Uterus (tissue), 2 donors: ENCODE data around the gene ADARB2.

Source experiments
- POLR2A ChIP-seq, 2 donors: fragments of 450-650 bp; IDR thresholded peaks; one replicate each; pipeline ENCODE4 v1.6.1; 2016; ENCODE audit warnings: antibody characterized with exemption in 2 of 2, mild to moderate bottlenecking in 1 of 2, moderate library complexity in 1 of 2
- TF ChIP-seq, protein P1 (sequence below), 4 experiments: fragments of 200-600 bp in 2 of 4; fragments of 450-650 bp in 2 of 4; sonication (generic) in 2 of 4; IDR thresholded peaks; one replicate each; pipeline ENCODE4 v1.5.1; 2016 to 2019; ENCODE audit warnings: antibody characterized with exemption in 4 of 4, mild to moderate bottlenecking in 2 of 4, moderate library complexity in 1 of 4

DNA sequence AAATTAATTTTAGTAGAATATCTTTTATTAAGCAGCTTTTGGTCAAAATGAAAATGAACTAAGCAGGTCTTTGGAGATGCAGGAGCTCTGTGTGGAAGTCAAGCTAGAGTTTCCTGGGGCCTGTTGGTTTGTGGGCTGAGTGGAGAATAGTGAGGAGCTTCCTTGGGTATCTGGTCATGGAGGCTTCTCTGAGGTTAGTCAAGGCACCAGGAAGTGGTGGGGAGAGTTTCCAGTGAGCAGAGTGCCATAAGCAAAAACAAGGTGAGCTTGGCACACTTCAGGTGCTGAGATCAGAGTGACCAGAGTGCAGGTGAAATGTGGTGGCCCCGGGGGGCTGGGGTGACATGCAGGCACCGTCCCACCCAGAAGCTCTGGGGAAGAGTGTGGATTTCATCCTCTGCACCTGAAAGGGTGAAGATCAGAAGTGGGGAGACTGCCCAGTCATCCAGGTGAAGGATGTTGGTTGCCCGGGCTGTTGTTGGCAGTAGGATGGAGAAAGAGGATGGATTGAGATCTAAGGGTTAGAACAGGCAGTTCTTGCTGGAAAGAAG lies 603.8 kb downstream of the ADARB2 start:
- TF ChIP-seq, protein P1, sequence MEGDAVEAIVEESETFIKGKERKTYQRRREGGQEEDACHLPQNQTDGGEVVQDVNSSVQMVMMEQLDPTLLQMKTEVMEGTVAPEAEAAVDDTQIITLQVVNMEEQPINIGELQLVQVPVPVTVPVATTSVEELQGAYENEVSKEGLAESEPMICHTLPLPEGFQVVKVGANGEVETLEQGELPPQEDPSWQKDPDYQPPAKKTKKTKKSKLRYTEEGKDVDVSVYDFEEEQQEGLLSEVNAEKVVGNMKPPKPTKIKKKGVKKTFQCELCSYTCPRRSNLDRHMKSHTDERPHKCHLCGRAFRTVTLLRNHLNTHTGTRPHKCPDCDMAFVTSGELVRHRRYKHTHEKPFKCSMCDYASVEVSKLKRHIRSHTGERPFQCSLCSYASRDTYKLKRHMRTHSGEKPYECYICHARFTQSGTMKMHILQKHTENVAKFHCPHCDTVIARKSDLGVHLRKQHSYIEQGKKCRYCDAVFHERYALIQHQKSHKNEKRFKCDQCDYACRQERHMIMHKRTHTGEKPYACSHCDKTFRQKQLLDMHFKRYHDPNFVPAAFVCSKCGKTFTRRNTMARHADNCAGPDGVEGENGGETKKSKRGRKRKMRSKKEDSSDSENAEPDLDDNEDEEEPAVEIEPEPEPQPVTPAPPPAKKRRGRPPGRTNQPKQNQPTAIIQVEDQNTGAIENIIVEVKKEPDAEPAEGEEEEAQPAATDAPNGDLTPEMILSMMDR (IDR thresholded peaks at IDR 0.05), result no peak
- TF ChIP-seq POLR2A (IDR thresholded peaks at IDR 0.05), result no peak
